Heart left ventricle (tissue), 13 donors: ENCODE results near the gene NRCAM.

Experiments used
- POLR2A ChIP-seq, 2 donors: fragments of 450-650 bp; IDR thresholded peaks; one replicate each; pipeline ENCODE4 v1.6.1; 2017; ENCODE audit warnings: antibody characterized with exemption in 2 of 2, mild to moderate bottlenecking in 2 of 2, moderate library complexity in 2 of 2
- TF ChIP-seq, protein P1 (sequence below), 12 donors: fragments of 200-600 bp; sonication (generic) in 4 of 12; IDR thresholded peaks; one replicate each; pipeline versions ENCODE4 v1.5.0 to v1.8.0; 2018 to 2022; ENCODE audit warnings: antibody characterized with exemption in 12 of 12, mild to moderate bottlenecking in 5 of 12
- donor health status: ischemic (EF 13 %, LVEDD 7.1; RV severe dilation, severe dysfunction).
- donor health status: DM: no; HTN: yes; CAD: no.
- donor health status: DM: no; HTN: no; CAD: no.
- donor health status: ischemic (EF 25% LVEDD 6.9; RV normal size, moderate dysfunction).
- donor health status: ischemic (EF 25% LVEDD 5.7; RV mildly dilated, moderate dysfunction).
- donor health status: ischemic (EF 35%, LVEDD 5.7; RV mildly dilated, moderate dysfunction).
- donor health status: nonischemic (EF 11% LVEDD 7.7; RV severe dilation, severe dysfunction).
- donor health status: DM: yes; HTN: yes; CAD: no.
- donor health status: PGD.
- donor health status: ischemic (EF 29% LVEDD 5.4; RV normal size, mild dysfunction).
- donor health status: nonischemic (EF 23%, LVEDD 6.1; RV moderate dilation, normal function).

DNA sequence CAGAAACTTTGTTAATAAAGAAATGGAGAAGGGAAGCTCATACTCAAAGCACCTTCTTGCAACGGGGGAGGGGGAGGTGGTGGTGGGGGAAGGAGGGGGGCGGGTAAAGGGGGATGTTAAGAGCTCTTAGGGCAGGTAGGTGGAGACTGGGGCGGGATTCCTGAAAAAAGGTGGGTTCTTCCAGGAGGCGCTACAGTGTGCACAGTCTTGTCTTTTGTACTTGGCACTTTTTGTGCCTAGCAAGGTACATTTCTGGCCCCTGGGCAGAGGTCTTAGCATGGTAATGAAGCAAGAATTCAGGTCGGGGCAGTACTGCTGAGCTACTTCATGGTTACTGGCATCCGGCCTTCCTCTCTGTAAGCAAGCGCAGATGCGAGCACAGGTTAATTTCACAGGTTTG lies 310.8 kb downstream of the NRCAM start:
- TF ChIP-seq, protein P1, sequence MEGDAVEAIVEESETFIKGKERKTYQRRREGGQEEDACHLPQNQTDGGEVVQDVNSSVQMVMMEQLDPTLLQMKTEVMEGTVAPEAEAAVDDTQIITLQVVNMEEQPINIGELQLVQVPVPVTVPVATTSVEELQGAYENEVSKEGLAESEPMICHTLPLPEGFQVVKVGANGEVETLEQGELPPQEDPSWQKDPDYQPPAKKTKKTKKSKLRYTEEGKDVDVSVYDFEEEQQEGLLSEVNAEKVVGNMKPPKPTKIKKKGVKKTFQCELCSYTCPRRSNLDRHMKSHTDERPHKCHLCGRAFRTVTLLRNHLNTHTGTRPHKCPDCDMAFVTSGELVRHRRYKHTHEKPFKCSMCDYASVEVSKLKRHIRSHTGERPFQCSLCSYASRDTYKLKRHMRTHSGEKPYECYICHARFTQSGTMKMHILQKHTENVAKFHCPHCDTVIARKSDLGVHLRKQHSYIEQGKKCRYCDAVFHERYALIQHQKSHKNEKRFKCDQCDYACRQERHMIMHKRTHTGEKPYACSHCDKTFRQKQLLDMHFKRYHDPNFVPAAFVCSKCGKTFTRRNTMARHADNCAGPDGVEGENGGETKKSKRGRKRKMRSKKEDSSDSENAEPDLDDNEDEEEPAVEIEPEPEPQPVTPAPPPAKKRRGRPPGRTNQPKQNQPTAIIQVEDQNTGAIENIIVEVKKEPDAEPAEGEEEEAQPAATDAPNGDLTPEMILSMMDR (IDR thresholded peaks at IDR 0.05) = no peak
- no peak for TF ChIP-seq POLR2A (IDR thresholded peaks at IDR 0.05)
